IPS-11a (cell line): Measurements from ENCODE around the gene XXYLT1.
"Not testable (repeated sequence)": the region's sequence is repeated elsewhere in the genome, so short reads cannot be mapped to it uniquely, and the experiment has no call there.

ENCODE experiments used
- H3K4me3 ChIP-seq: one replicate; pipeline ENCODE4 v1.5.1; 2013; ENCODE audit warnings: low read depth, low read length, control low read depth

The XXYLT1 gene

GRCh38 chr3:195187609-195188425 is 83.1 kb downstream of the XXYLT1 start:
- no peak overlapping the region for H3K4me3 ChIP-seq

GRCh38 chr3:195186710-195187047 is 84.3 kb downstream of the XXYLT1 start:
- H3K4me3 ChIP-seq, result not testable (repeated sequence)

GRCh38 chr3:195186041-195186709 is 84.8 kb downstream of the XXYLT1 start:
- H3K4me3 ChIP-seq, result no peak overlapping the region

- no peak overlapping the region for H3K4me3 ChIP-seq
Measured at GRCh38 chr3:195185583-195185982, 85.4 kb downstream of the XXYLT1 start.

GRCh38 chr3:195184716-195185421 is 86.1 kb downstream of the XXYLT1 start:
- no peak overlapping the region for H3K4me3 ChIP-seq

- H3K4me3 ChIP-seq, result no peak overlapping the region
Measured at GRCh38 chr3:195183071-195183776, 87.7 kb downstream of the XXYLT1 start.

GRCh38 chr3:195182470-195182795 is 88.5 kb downstream of the XXYLT1 start:
- no peak overlapping the region for H3K4me3 ChIP-seq

GRCh38 chr3:195181741-195182469 is 89.1 kb downstream of the XXYLT1 start:
- no peak overlapping the region for H3K4me3 ChIP-seq

GRCh38 chr3:195181113-195181498 is 89.9 kb downstream of the XXYLT1 start:
- H3K4me3 ChIP-seq, result no peak overlapping the region

GRCh38 chr3:195180490-195181112 is 90.4 kb downstream of the XXYLT1 start:
- no peak overlapping the region for H3K4me3 ChIP-seq

- H3K4me3 ChIP-seq, result no peak overlapping the region
Measured at GRCh38 chr3:195179776-195180489, 91.0 kb downstream of the XXYLT1 start.

GRCh38 chr3:195178124-195178910 is 92.6 kb downstream of the XXYLT1 start:
- H3K4me3 ChIP-seq, result no peak overlapping the region

GRCh38 chr3:195177422-195178123 is 93.4 kb downstream of the XXYLT1 start:
- H3K4me3 ChIP-seq, result no peak overlapping the region

GRCh38 chr3:195176776-195177175 is 94.2 kb downstream of the XXYLT1 start:
- no peak overlapping the region for H3K4me3 ChIP-seq

GRCh38 chr3:195175476-195176337 is 95.3 kb downstream of the XXYLT1 start:
- no peak overlapping the region for H3K4me3 ChIP-seq

- no peak overlapping the region for H3K4me3 ChIP-seq
Measured at GRCh38 chr3:195175076-195175475, 95.9 kb downstream of the XXYLT1 start.

- H3K4me3 ChIP-seq, result no peak overlapping the region
Measured at GRCh38 chr3:195173657-195174056, 97.3 kb downstream of the XXYLT1 start.
